CD4-positive, alpha-beta memory T cell (primary cell): ENCODE data around the gene DBT. TPM values are rescaled to one million over a fixed set of nuclear protein-coding genes. Genes with fewer than 3 reads are reported as not detected.

Experiments used
- CTCF ChIA-PET: fragments of 350-600 bp; sonication (Branson Sonifier 250); formaldehyde crosslinking; loops from one replicate; lab custom pipeline; 2021; ENCODE audit warnings: inconsistent platforms; ENCODE audit not compliant: partially characterized antibody; lab: Charles Lee
- POLR2A ChIA-PET: fragments of 350-600 bp; sonication (Branson Sonifier 250); formaldehyde crosslinking; loops from one replicate; lab custom pipeline; 2021; ENCODE audit not compliant: partially characterized antibody; lab: Charles Lee
- DNase-seq, 5 donors: peaks; one replicate each; pipeline versions ENCODE4 v3.0.0 to v3.0.0-alpha.2; 2020 to 2022; ENCODE audit warnings: mixed read lengths in 1 of 5
- H3K27ac ChIP-seq: one replicate; pipeline ENCODE4 v1.7.0; 2013; ENCODE audit warnings: low read depth, low read length
- H3K27me3 ChIP-seq: 2 replicates; pipeline ENCODE4 v1.7.0; 2013; ENCODE audit warnings: mild to moderate bottlenecking, low read length, moderate library complexity; ENCODE audit not compliant: insufficient read depth
- H3K36me3 ChIP-seq: 2 replicates; pipeline ENCODE4 v1.7.0; 2013; ENCODE audit warnings: mild to moderate bottlenecking, low read length, moderate library complexity; ENCODE audit not compliant: insufficient read depth
- H3K4me1 ChIP-seq: 2 replicates; pipeline ENCODE4 v1.7.0; 2013; ENCODE audit warnings: mild to moderate bottlenecking, low read length, moderate library complexity; ENCODE audit not compliant: insufficient read depth
- H3K4me3 ChIP-seq, 2 donors: one replicate each; pipeline ENCODE4 v1.7.0; 2013; ENCODE audit warnings: low read length in 2 of 2, mild to moderate bottlenecking in 1 of 2
- H3K9me3 ChIP-seq, 2 donors: one replicate each; pipeline ENCODE4 v1.7.0; 2013; ENCODE audit warnings: low read length in 2 of 2, control low read depth in 1 of 2; ENCODE audit not compliant: control insufficient read depth in 1 of 2
- H3K27ac Mint-ChIP-seq, 7 donors: one replicate each; pipeline ENCODE4 v1.8.0; 2020 to 2021; ENCODE audit warnings: mixed read lengths in 7 of 7, mild to moderate bottlenecking in 6 of 7, inconsistent platforms in 3 of 7, moderate library complexity in 3 of 7
- H3K27me3 Mint-ChIP-seq, 2 donors: one replicate each; pipeline ENCODE4 v1.8.0; 2020 to 2021; ENCODE audit warnings: mixed read lengths in 2 of 2
- H3K36me3 Mint-ChIP-seq, 2 donors: one replicate each; pipeline ENCODE4 v1.8.0; 2020 to 2021; ENCODE audit warnings: mixed read lengths in 2 of 2, inconsistent platforms in 1 of 2, mild to moderate bottlenecking in 1 of 2
- H3K4me1 Mint-ChIP-seq, 4 donors: one replicate each; pipeline ENCODE4 v1.8.0; 2020 to 2021; ENCODE audit warnings: mixed read lengths in 4 of 4, mild to moderate bottlenecking in 1 of 4
- H3K4me3 Mint-ChIP-seq, 8 donors: one replicate each; pipeline ENCODE4 v1.8.0; 2020 to 2021; ENCODE audit warnings: mixed read lengths in 8 of 8, mild to moderate bottlenecking in 7 of 8, moderate library complexity in 6 of 8, inconsistent platforms in 3 of 8
- H3K9me3 Mint-ChIP-seq, 8 donors: one replicate each; pipeline ENCODE4 v1.8.0; 2020 to 2021; ENCODE audit warnings: mixed read lengths in 8 of 8, mild to moderate bottlenecking in 5 of 8, inconsistent platforms in 3 of 8, moderate library complexity in 1 of 8
- intact Hi-C: fragments of 100-400 bp; cut with micrococcal nuclease; formaldehyde crosslinking; loops from one replicate; pipeline ENCODE4 v1.15.1; 2023
- polyA plus RNA-seq, 2 donors: library from polyadenylated mRNA; unstranded; fragments of 300-500 nt; fragmentation: Illumina TruSeq; gene quantifications; one replicate each; pipeline ENCODE4 v1.2.3, GENCODE V29; 2021
- total RNA-seq, 2 experiments: library from RNA; stranded (reverse); gene quantifications; one replicate each; pipeline ENCODE4 v1.2.3, GENCODE V29; 2021

Gene DBT
- total and polyA plus RNA-seq, 4 experiments from 2014 or later = 2.1 to 16.8 (median 11.3) TPM

DNA sequence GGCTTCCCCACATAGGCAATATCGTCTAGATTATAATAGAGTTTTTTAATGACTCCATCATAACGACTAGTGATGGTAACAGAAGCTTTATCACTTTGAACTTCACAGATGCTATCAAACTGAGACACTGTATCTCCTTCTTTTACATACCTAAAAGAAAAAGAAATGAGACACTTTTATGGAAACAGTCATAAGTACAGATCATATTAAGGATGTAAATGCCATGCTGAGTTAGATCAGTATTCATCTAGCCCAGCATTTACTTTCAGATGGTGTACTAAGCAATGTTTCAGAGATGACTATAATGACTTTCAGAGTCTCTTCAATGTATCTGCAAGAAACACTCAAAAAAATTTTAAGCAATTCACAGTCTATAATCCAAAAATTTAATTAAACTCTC lies 18.9 kb downstream of the DBT start:
- ChIA-PET CTCF (no interaction called here), POLR2A (no interaction called here)
- H3K27ac ChIP-seq = no peak overlapping the region
- peaks cover 51 to 57% of the 10 kb centered on the region in 2 donors for H3K36me3 Mint-ChIP-seq
- intact Hi-C loops = no loop called here
- no peak overlapping the region for H3K27ac Mint-ChIP-seq
- H3K9me3 ChIP-seq = no peaks in the 10 kb centered on the region
- H3K4me1 Mint-ChIP-seq = peaks cover 0 to 2% (median 0%) of the 10 kb centered on the region in 4 donors
- H3K27me3 ChIP-seq = no peaks in the 10 kb centered on the region
- H3K4me1 ChIP-seq = no peaks in the 10 kb centered on the region
- H3K4me3 Mint-ChIP-seq = no peak overlapping the region
- peaks cover 0 to 1% (median 0%) of the 10 kb centered on the region in 8 donors for H3K9me3 Mint-ChIP-seq
- no peak for DNase-seq
- no peaks in the 10 kb centered on the region for H3K27me3 Mint-ChIP-seq
- H3K36me3 ChIP-seq = peaks cover 17% of the 10 kb centered on the region
- no peak overlapping the region for H3K4me3 ChIP-seq

DNA sequence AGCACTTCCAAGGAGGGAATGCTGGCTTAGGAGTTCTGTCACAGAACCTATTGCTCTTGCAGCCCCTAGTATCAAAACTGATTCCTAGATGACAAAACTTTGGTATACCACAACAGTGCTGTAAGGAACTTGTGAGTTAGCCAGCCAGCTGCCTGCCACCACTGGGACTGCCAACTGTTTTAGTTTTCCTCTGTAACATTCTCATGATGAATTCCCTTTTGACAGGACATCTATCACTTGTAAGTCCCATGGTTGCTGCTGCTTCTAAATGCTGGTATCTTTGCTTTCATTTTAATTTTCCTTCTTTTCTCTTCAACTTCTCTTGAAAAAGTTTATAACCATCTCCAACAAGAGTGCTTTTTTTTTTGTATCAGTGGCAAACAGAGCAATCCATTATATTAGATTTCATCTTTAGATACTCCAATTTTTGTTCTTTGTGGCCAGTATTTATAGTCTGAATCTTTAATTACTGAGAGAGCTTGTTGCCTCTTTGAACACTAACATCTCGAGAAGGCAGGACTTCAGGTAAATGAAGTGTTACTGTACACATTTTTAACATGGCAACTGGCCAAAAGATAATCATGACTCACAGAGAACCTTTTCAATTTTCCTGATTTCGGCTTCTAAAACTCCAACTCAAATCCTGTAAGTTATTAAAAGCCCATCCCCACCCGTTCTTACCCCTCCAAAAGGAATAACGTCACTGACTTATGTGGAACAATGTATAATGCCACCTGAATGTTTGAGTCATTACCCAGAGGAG lies 19.8 kb downstream of the DBT start:
- no peak for DNase-seq
- peaks cover 0 to 4% (median 0%) of the 10 kb centered on the region in 4 donors for H3K4me1 Mint-ChIP-seq
- no peak overlapping the region for H3K4me3 Mint-ChIP-seq
- H3K36me3 Mint-ChIP-seq = peaks cover 50 to 56% of the 10 kb centered on the region in 2 donors
- no peak overlapping the region for H3K4me3 ChIP-seq
- peaks cover 15% of the 10 kb centered on the region for H3K36me3 ChIP-seq
- CTCF ChIA-PET = no interaction called here
- H3K27ac Mint-ChIP-seq = no peak overlapping the region
- H3K9me3 Mint-ChIP-seq = peaks cover 0 to 1% (median 0%) of the 10 kb centered on the region in 8 donors
- no peaks in the 10 kb centered on the region for H3K27me3 Mint-ChIP-seq
- H3K9me3 ChIP-seq = no peaks in the 10 kb centered on the region
- H3K27me3 ChIP-seq = no peaks in the 10 kb centered on the region
- H3K27ac ChIP-seq = no peak overlapping the region
- intact Hi-C loops = no loop called here
- H3K4me1 ChIP-seq = no peaks in the 10 kb centered on the region
- POLR2A ChIA-PET = no interaction called here

DNA sequence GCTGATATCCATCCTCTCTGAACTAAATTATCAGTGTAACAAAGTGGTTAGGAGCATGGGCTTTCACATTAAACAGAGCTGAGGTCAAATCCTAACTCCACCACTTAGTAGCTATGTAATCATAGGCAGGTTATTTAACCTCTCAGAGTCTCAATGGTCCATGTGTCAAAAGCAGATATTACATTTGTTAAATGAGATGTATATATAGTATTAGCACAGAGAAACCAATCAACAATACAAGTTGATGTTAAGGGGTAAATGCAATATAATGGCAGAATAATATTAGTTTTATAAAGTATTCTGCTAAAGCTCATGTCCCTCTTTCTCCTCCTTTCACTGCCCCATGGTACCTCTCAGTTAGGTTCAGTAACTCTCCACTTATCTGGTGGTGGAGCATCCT lies 27.2 kb downstream of the DBT start:
- no peaks in the 10 kb centered on the region for H3K9me3 Mint-ChIP-seq
- intact Hi-C loops = no loop called here
- H3K4me1 Mint-ChIP-seq = peaks cover 0 to 3% (median 0%) of the 10 kb centered on the region in 4 donors
- no peak overlapping the region for H3K4me3 ChIP-seq
- H3K36me3 ChIP-seq = peaks cover 7% of the 10 kb centered on the region
- CTCF ChIA-PET = interaction anchor here (0.6 to 1.8 kb wide), 4 partner anchors 22 to 646 kb away, joined by 3 to 7 read pairs (median 4); no protein-coding TSS in a partner anchor
- no peak overlapping the region for H3K27ac ChIP-seq
- H3K27me3 ChIP-seq = no peaks in the 10 kb centered on the region
- peaks cover 22 to 23% of the 10 kb centered on the region in 2 donors for H3K36me3 Mint-ChIP-seq
- DNase-seq = no peak
- H3K27me3 Mint-ChIP-seq = no peaks in the 10 kb centered on the region
- POLR2A ChIA-PET = no interaction called here
- peak overlapping the region in 2 of 7 donors; percentile 26 to 56 for H3K27ac Mint-ChIP-seq
- H3K9me3 ChIP-seq = no peaks in the 10 kb centered on the region
- H3K4me1 ChIP-seq = no peaks in the 10 kb centered on the region
- no peak overlapping the region for H3K4me3 Mint-ChIP-seq

DNA sequence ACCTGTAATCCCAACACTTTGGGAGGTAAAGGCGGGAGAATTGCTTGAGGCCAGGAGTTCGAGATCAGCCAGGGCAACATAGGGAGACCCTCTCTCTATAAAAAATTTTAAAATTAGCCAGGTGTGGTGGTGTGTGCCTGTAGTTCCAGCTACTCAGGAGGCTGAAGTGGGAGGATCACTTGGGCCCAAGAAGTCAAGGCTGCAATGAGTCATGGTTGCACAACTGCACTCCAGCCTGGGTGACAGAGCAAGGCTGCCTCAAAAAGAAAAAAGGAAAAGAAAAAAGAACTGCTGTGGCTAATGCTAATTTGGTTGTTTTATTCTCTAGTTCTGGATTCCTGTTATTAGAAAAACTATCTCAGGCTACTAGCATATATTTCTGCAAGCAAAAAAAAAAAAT lies 29.8 kb downstream of the DBT start:
- Mint-ChIP-seq H3K4me1 (peaks cover 0 to 1% (median 0%) of the 10 kb centered on the region in 4 donors), H3K9me3 (no peaks in the 10 kb centered on the region), H3K36me3 (peaks cover 29 to 30% of the 10 kb centered on the region in 2 donors), H3K27ac (peak overlapping the region in 2 of 7 donors; percentile 20 to 71), H3K27me3 (no peaks in the 10 kb centered on the region), H3K4me3 (no peak overlapping the region)
- intact Hi-C loops = no loop called here
- no peaks in the 10 kb centered on the region for H3K27me3 ChIP-seq
- DNase-seq = no peak
- no peak overlapping the region for H3K4me3 ChIP-seq
- H3K9me3 ChIP-seq = no peaks in the 10 kb centered on the region
- ChIA-PET POLR2A (no interaction called here), CTCF (no interaction called here)
- H3K4me1 ChIP-seq = no peaks in the 10 kb centered on the region
- peaks cover 11% of the 10 kb centered on the region for H3K36me3 ChIP-seq
- no peak overlapping the region for H3K27ac ChIP-seq

DNA sequence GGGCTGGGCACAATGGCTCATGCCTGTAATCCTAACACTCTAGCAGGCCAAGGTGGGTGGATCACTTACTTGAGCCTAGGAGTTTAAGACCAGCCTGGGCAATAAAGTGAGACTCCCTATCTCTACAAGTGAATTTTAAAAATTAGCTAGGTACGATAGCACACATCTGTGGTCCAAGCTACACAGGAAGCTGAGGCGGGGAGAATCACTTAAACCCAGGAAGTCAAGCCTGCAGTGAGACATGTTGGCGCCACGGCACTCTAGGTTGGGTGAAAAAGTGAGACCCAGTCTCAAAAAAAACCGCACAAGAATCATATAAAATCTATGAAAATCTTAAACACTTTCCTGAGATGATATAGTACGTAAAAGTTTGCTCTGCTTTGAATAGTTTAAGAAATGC lies 30.2 kb downstream of the DBT start:
- H3K9me3 ChIP-seq = no peaks in the 10 kb centered on the region
- no peak overlapping the region for H3K4me3 ChIP-seq
- no peak overlapping the region for H3K27ac ChIP-seq
- H3K27me3 ChIP-seq = no peaks in the 10 kb centered on the region
- peaks cover 32 to 34% of the 10 kb centered on the region in 2 donors for H3K36me3 Mint-ChIP-seq
- intact Hi-C loops = no loop called here
- POLR2A ChIA-PET = no interaction called here
- H3K9me3 Mint-ChIP-seq = no peaks in the 10 kb centered on the region
- H3K27ac Mint-ChIP-seq = peak overlapping the region in 2 of 7 donors; percentile 20 to 71
- H3K36me3 ChIP-seq = peaks cover 16% of the 10 kb centered on the region
- H3K4me3 Mint-ChIP-seq = no peak overlapping the region
- no peaks in the 10 kb centered on the region for H3K27me3 Mint-ChIP-seq
- CTCF ChIA-PET = no interaction called here
- peaks cover 0 to 1% (median 0%) of the 10 kb centered on the region in 4 donors for H3K4me1 Mint-ChIP-seq
- DNase-seq = peak in 1 of 5 donors; percentile 6
- H3K4me1 ChIP-seq = no peaks in the 10 kb centered on the region

DNA sequence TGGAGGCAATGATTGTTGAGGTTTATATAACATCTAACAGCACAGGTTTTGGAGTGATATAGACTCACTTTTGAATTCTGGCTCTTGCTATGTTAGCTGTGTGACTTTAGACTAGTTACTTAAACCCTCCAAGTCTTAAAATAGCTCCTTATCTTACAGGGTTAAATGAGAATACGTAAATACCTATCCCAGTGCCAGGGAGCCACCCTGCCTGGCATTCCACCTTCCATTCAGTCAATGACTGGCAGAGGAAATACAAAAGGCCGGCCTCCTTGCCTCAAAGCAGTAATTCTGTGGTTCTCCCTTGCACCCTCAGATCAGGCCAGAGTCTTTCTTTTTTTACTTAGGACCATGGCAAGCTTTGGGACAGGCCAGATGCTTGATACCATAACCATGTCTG lies 31.8 kb downstream of the DBT start:
- CTCF ChIA-PET = interaction anchor here (1.2 kb wide), 1 partner anchor 291 kb away, joined by 3 read pairs; no protein-coding TSS in a partner anchor
- no peak for DNase-seq
- Mint-ChIP-seq H3K27ac (peak overlapping the region in 1 of 7 donors; percentile 19), H3K4me3 (no peak overlapping the region), H3K36me3 (peaks cover 38 to 43% of the 10 kb centered on the region in 2 donors), H3K9me3 (no peaks in the 10 kb centered on the region), H3K27me3 (no peaks in the 10 kb centered on the region), H3K4me1 (peaks cover 0 to 1% (median 0%) of the 10 kb centered on the region in 4 donors)
- Histone ChIP-seq H3K4me1 (no peaks in the 10 kb centered on the region), H3K27me3 (no peaks in the 10 kb centered on the region), H3K36me3 (peaks cover 23% of the 10 kb centered on the region), H3K9me3 (no peaks in the 10 kb centered on the region), H3K4me3 (no peak overlapping the region), H3K27ac (no peak overlapping the region)
- intact Hi-C loops = no loop called here
- POLR2A ChIA-PET = no interaction called here

DNA sequence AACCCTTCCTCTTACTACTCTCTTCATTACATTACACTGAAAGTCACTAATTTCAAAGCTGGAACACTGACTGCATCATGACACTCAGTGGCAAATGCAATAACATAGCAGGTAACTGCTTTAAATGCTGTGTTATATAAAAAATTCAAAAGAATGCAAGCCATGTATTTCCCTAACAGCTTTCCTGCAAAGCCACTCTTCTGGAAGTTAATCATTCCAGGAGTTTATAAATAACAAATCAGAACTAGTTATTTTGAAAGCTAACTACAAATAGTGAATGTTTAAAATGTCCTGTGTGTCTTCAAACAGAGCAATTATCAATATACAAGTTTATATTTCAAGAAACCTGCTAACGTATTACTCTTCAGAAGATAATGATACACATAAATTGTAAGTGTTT lies 34.5 kb downstream of the DBT start:
- Mint-ChIP-seq H3K4me1 (peaks cover 0 to 3% (median under 1%) of the 10 kb centered on the region in 4 donors), H3K27ac (no peak overlapping the region), H3K9me3 (no peaks in the 10 kb centered on the region), H3K4me3 (no peak overlapping the region), H3K27me3 (no peaks in the 10 kb centered on the region), H3K36me3 (peaks cover 49 to 53% of the 10 kb centered on the region in 2 donors)
- DNase-seq = no peak
- Histone ChIP-seq H3K27me3 (no peaks in the 10 kb centered on the region), H3K4me3 (no peak overlapping the region), H3K4me1 (no peaks in the 10 kb centered on the region), H3K36me3 (peaks cover 33% of the 10 kb centered on the region), H3K9me3 (no peaks in the 10 kb centered on the region), H3K27ac (no peak overlapping the region)
- ChIA-PET CTCF (interaction anchor here (1.1 to 1.2 kb wide), 2 partner anchors 35 to 248 kb away, joined by 3 read pairs; partner anchors contain the start of gene DBT), POLR2A (interaction anchor here (0.6 kb wide), 1 partner anchor 40 kb away, joined by 3 read pairs; no protein-coding TSS in a partner anchor)
- intact Hi-C loops = no loop called here
